ENCODE results near the gene HOXC13. TPM values are rescaled to one million over a fixed set of nuclear protein-coding genes. Genes with fewer than 3 reads are reported as not detected.

HOXC13 gene
- total and polyA plus RNA-seq, 4 donors: not detected

DNA sequence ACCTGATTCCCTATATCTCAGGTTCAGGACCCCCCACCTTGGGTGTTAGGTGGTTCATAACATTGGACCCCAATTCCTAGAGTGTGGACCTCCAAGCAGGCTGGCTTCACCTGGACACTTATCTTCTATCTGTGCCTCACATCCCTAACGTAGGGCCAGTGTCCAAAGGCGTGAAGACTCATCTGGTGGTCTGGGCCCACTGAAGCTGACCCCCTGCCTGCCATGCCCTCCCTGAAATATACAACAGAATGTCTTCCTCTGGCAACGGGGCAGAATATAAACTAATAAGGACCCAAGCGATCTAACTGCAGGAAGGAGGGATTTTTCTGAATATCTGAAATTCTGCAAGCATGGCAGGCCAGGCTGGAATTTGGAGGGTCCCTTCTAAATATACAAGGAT is 5.6 kb downstream of the HOXC13 start:
- Histone ChIP-seq H3K4me1 (ENCODE audit: control insufficient read depth in 5 of 5, insufficient read depth in 5 of 5, low read length in 5 of 5) (peaks cover 0 to 3% (median 0%) of the 10 kb centered on the region in 5 donors), H3K27me3 (ENCODE audit: control insufficient read depth in 3 of 3, insufficient read depth in 3 of 3, low read length in 2 of 3) (peaks cover 22 to 98% (median 95%) of the 10 kb centered on the region in 3 donors), H3K27ac (ENCODE audit: low read depth in 1 of 2, low read length in 1 of 2) (no peak overlapping the region), H3K36me3 (ENCODE audit: control insufficient read depth in 4 of 4, insufficient read depth in 4 of 4, low read length in 4 of 4) (no peaks in the 10 kb centered on the region), H3K4me3 (no peak overlapping the region), H3K9me3 (ENCODE audit: control insufficient read depth in 4 of 4, insufficient read depth in 3 of 4, low read length in 3 of 4) (no peaks in the 10 kb centered on the region), H3K9ac (ENCODE audit: insufficient read depth in 1 of 2, low read length in 2 of 2) (no peak overlapping the region)
- WGBS, 2 donors: 12 to 14% methylated on average over 4 of the region's 4 CpGs
- TF ChIP-seq, protein P1, sequence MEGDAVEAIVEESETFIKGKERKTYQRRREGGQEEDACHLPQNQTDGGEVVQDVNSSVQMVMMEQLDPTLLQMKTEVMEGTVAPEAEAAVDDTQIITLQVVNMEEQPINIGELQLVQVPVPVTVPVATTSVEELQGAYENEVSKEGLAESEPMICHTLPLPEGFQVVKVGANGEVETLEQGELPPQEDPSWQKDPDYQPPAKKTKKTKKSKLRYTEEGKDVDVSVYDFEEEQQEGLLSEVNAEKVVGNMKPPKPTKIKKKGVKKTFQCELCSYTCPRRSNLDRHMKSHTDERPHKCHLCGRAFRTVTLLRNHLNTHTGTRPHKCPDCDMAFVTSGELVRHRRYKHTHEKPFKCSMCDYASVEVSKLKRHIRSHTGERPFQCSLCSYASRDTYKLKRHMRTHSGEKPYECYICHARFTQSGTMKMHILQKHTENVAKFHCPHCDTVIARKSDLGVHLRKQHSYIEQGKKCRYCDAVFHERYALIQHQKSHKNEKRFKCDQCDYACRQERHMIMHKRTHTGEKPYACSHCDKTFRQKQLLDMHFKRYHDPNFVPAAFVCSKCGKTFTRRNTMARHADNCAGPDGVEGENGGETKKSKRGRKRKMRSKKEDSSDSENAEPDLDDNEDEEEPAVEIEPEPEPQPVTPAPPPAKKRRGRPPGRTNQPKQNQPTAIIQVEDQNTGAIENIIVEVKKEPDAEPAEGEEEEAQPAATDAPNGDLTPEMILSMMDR (IDR thresholded peaks at IDR 0.05; ENCODE audit: control extremely low read depth, extremely low read depth): no peak
- ATAC-seq (ENCODE audit: insufficient read depth, low FRiP score) (no peak), DNase-seq (no peak)

DNA sequence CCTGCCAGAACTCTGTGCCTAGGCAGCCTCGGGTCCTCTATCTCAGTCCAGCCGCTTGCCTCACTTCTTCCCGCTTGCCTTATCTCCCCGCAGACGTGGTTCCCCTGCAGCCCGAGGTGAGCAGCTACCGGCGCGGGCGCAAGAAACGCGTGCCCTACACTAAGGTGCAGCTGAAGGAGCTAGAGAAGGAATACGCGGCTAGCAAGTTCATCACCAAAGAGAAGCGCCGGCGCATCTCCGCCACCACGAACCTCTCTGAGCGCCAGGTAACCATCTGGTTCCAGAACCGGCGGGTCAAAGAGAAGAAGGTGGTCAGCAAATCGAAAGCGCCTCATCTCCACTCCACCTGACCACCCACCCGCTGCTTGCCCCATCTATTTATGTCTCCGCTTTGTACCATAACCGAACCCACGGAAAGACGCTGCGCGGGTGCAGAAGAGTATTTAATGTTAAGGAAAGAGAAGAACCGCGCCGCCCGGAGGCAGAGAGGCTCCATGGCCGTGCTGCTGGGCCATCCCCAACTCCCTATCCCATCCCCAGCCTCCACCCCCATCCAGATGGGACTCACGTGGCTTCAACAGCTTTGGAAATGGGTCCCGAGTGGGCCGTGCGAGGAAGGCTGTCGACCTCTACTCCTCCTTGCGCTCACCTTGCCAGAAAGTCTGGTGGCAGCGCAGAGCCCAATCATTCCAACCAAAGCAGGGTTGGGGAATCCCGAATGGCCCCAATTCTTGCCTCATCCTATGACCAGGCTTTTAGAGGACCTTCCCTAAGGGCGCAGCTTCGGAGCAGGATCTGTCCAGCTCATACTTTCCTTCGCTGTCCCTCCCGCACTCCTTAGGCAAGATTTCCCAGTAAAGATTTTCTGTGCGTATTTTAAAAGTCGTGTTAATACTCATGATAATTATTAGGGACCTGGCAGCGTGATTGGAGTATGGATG is 6.5 kb downstream of the HOXC13 start:
- no peaks in the 10 kb centered on the region for H3K36me3 ChIP-seq (ENCODE audit: control insufficient read depth in 4 of 4, insufficient read depth in 4 of 4, low read length in 4 of 4)
- H3K27me3 ChIP-seq (ENCODE audit: control insufficient read depth in 3 of 3, insufficient read depth in 3 of 3, low read length in 2 of 3): peaks cover 22 to 100% (median 98%) of the 10 kb centered on the region in 3 donors
- WGBS, 2 donors: 6 to 7% methylated on average over 51 of the region's 51 CpGs
- TF ChIP-seq, protein P1 (IDR thresholded peaks at IDR 0.05; ENCODE audit: control extremely low read depth, extremely low read depth): no peak
- no peak overlapping the region for H3K4me3 ChIP-seq
- no peaks in the 10 kb centered on the region for H3K9me3 ChIP-seq (ENCODE audit: control insufficient read depth in 4 of 4, insufficient read depth in 3 of 4, low read length in 3 of 4)
- H3K9ac ChIP-seq (ENCODE audit: insufficient read depth in 1 of 2, low read length in 2 of 2): no peak overlapping the region
- ATAC-seq (ENCODE audit: insufficient read depth, low FRiP score) (no peak), DNase-seq (no peak)
- no peaks in the 10 kb centered on the region for H3K4me1 ChIP-seq (ENCODE audit: control insufficient read depth in 5 of 5, insufficient read depth in 5 of 5, low read length in 5 of 5)
- H3K27ac ChIP-seq (ENCODE audit: low read depth in 1 of 2, low read length in 1 of 2): no peak overlapping the region

DNA sequence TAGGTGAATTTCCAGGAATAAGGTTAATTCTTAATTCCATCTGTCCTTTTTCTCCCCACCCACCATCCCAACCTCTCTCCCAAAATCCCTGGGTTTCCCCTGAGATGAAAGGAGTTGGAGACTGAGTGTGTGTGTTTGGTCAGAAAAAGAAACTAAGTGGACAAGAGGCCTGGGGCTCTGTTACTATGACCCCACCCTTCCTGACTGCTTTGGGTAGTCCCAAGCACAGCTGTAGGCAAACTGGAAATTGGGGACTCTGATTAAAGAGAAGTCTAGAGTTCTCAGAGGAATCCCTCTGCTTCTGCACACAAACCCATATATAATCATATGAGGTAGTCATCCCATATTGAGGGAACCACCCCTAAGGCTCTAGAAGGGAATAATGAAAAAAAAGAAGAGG is 9.1 kb downstream of the HOXC13 start:
- no peak for DNase-seq
- H3K4me1 ChIP-seq (ENCODE audit: control insufficient read depth in 5 of 5, insufficient read depth in 5 of 5, low read length in 5 of 5): no peaks in the 10 kb centered on the region
- H3K9me3 ChIP-seq (ENCODE audit: control insufficient read depth in 4 of 4, insufficient read depth in 3 of 4, low read length in 3 of 4): peaks cover 0 to 1% (median 0%) of the 10 kb centered on the region in 4 donors
- no peak overlapping the region for H3K9ac ChIP-seq (ENCODE audit: insufficient read depth in 1 of 2, low read length in 2 of 2)
- H3K27ac ChIP-seq (ENCODE audit: low read depth in 1 of 2, low read length in 1 of 2): no peak overlapping the region
- H3K4me3 ChIP-seq: no peak overlapping the region
- TF ChIP-seq, protein P1 (IDR thresholded peaks at IDR 0.05; ENCODE audit: control extremely low read depth, extremely low read depth): no peak
- peaks cover 26 to 100% (median 99%) of the 10 kb centered on the region in 3 donors for H3K27me3 ChIP-seq (ENCODE audit: control insufficient read depth in 3 of 3, insufficient read depth in 3 of 3, low read length in 2 of 3)
- H3K36me3 ChIP-seq (ENCODE audit: control insufficient read depth in 4 of 4, insufficient read depth in 4 of 4, low read length in 4 of 4): no peaks in the 10 kb centered on the region
- no peak for ATAC-seq (ENCODE audit: insufficient read depth, low FRiP score)
